ENCODE measurements around the gene SGCD.

The SGCD gene

DNA sequence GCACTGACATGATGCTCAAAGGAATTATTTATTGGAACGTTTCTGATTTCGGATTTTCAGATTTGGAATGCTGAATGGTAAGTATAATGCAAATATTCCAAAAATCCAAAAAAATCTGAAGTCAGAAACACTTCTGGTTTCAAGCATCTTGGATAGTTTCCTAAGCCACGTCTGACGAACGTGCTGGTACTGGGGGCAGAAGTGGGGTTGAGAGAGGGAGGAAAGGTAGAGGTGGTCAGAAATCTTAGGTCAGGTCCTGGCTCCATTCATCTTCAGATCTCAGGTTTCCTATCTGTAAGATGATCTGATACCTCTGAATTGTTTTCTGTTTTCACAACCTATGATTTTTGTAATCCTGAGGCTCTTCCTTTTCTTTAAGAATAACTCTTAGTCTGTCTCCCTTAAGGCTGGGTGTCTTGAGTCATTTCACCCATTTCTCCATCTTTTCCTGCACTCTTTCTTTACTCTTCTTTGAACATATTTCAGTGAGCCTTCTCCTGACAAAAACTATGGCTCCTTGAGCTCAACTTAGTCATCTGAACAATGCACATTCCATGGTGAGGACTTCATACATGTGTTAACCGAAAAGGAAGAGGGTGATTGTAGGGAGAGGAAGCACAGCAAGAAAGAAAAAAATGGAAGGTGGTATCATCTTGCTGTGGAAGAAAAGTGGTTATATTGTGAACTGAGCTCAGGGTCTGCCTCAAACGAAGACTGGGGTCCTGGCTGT lies 3.3 kb downstream of the SGCD start:
- H3K36me3 ChIP-seq (ENCODE audit: control insufficient read depth, insufficient read depth, low read length): no peaks in the 10 kb centered on the region
- TF ChIP-seq, protein P1, sequence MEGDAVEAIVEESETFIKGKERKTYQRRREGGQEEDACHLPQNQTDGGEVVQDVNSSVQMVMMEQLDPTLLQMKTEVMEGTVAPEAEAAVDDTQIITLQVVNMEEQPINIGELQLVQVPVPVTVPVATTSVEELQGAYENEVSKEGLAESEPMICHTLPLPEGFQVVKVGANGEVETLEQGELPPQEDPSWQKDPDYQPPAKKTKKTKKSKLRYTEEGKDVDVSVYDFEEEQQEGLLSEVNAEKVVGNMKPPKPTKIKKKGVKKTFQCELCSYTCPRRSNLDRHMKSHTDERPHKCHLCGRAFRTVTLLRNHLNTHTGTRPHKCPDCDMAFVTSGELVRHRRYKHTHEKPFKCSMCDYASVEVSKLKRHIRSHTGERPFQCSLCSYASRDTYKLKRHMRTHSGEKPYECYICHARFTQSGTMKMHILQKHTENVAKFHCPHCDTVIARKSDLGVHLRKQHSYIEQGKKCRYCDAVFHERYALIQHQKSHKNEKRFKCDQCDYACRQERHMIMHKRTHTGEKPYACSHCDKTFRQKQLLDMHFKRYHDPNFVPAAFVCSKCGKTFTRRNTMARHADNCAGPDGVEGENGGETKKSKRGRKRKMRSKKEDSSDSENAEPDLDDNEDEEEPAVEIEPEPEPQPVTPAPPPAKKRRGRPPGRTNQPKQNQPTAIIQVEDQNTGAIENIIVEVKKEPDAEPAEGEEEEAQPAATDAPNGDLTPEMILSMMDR (IDR thresholded peaks at IDR 0.05; ENCODE audit: insufficient read depth, low read length, poor library complexity, severe bottlenecking): no peak
- DNase-seq (ENCODE audit: extremely low read depth, insufficient read length): no peak
- H3K4me3 ChIP-seq (replicated peaks; ENCODE audit: low read depth, low read length): no peak overlapping the region
- H3K27me3 ChIP-seq (replicated peaks; ENCODE audit: control insufficient read depth, insufficient read depth, low read length): no peaks in the 10 kb centered on the region

DNA sequence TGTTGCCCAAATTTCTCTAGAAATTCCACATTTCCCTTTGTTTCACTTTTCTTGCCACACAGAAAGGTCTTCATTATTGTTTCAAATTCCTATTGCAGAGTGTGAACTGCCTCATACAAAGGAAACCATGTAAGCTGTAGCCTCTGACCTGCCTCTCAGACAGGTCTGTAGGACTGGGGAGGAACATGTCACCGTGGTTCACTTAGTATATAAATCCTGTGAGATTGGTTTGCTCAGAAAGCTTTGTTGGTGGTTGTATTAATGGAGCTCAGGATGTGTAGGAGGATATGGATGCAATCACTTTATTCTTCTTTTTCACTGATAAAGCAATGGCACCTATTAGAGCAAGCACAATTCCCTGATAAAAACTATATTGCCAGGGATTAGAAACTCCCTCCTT lies 4.2 kb downstream of the SGCD start:
- H3K27me3 ChIP-seq (replicated peaks; ENCODE audit: control insufficient read depth, insufficient read depth, low read length): no peaks in the 10 kb centered on the region
- H3K4me3 ChIP-seq (replicated peaks; ENCODE audit: low read depth, low read length): no peak overlapping the region

DNA sequence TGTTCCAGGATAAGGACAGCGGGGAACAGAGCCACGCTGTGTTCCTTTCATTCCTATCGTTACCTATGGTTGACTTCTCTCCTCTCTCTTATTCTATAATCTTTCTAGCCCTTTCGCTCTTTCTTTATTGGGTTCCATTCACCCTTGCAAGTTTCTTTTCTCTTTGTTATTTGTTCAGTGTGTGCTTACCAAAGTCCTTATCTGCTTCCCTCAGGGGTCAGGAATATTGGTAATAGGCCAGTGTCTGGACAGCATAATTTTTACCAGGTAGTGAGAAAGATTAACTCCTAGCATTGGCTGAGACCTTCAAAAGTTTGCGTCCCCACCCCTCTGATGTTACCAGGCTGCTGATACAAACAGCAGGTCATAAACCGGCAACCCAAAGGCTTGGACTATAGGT lies 4.9 kb downstream of the SGCD start:
- Histone ChIP-seq H3K4me3 (replicated peaks; ENCODE audit: low read depth, low read length) (no peak overlapping the region), H3K27me3 (replicated peaks; ENCODE audit: control insufficient read depth, insufficient read depth, low read length) (no peaks in the 10 kb centered on the region), H3K36me3 (ENCODE audit: control insufficient read depth, insufficient read depth, low read length) (no peaks in the 10 kb centered on the region)
- DNase-seq (ENCODE audit: extremely low read depth, insufficient read length): no peak
- TF ChIP-seq, protein P1 (IDR thresholded peaks at IDR 0.05; ENCODE audit: insufficient read depth, low read length, poor library complexity, severe bottlenecking): no peak

More for the DNA sequence above, 4.2 kb downstream of the SGCD start:
- DNase-seq (ENCODE audit: extremely low read depth, insufficient read length): no peak
- H3K36me3 ChIP-seq (ENCODE audit: control insufficient read depth, insufficient read depth, low read length): no peaks in the 10 kb centered on the region
- TF ChIP-seq, protein P1 (IDR thresholded peaks at IDR 0.05; ENCODE audit: insufficient read depth, low read length, poor library complexity, severe bottlenecking): no peak

DNA sequence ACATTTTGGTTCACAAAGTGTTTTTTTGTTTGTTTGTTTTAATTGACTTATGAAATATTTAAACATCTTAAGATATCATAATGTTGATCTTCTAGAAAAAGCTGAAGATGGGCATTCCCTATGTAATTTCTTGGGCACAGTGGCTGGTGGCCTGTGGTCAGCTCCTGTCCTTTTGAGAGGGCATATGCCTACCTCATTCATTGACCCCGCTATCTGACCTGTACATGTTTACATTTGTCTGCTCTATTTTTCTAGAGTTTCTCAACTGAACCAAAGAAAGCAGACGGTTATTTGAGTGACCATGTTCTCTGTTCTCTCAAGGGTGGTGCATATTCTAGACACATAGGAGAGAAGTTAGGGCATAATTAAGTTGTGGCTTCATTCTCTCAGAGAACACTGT lies 5.3 kb downstream of the SGCD start:
- Histone ChIP-seq H3K36me3 (ENCODE audit: control insufficient read depth, insufficient read depth, low read length) (no peaks in the 10 kb centered on the region), H3K27me3 (replicated peaks; ENCODE audit: control insufficient read depth, insufficient read depth, low read length) (no peaks in the 10 kb centered on the region), H3K4me3 (replicated peaks; ENCODE audit: low read depth, low read length) (no peak overlapping the region)
- DNase-seq (ENCODE audit: extremely low read depth, insufficient read length): no peak
- TF ChIP-seq, protein P1 (IDR thresholded peaks at IDR 0.05; ENCODE audit: insufficient read depth, low read length, poor library complexity, severe bottlenecking): no peak

DNA sequence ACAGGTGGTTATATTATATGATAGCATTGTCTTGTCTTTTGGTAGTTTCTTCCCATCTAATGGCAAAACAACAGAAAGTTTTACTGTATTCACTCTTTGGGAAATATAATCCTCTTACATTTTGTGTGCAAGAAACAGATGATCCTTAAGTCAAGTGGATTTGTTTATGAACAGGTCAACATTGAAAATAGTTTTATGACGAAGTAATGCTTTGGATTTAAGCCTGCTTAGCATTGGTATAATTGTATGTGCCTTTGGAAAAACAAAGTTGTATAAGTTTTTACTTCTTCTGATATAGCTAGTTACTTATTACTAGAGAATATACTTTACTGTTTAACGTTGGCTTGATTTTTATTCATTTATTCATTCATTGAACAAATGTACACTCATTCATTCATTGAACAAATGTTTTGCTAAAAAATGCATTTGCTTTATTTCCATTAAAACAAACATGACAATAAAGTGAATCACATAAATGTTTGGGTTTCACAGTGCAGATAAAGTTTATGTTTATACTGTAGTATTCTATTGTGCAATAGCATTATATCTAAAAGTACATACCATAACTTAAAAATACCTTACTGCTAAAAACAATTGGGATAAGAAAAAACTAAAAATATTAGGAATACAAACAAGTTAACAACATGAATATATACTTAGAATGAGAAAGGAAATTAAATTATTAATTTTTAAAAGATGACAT lies 12.3 kb downstream of the SGCD start:
- DNase-seq (ENCODE audit: extremely low read depth, insufficient read length): no peak
- TF ChIP-seq, protein P1 (IDR thresholded peaks at IDR 0.05; ENCODE audit: insufficient read depth, low read length, poor library complexity, severe bottlenecking): no peak
- H3K27me3 ChIP-seq (replicated peaks; ENCODE audit: control insufficient read depth, insufficient read depth, low read length): no peaks in the 10 kb centered on the region
- no peak overlapping the region for H3K4me3 ChIP-seq (replicated peaks; ENCODE audit: low read depth, low read length)
- H3K36me3 ChIP-seq (ENCODE audit: control insufficient read depth, insufficient read depth, low read length): no peaks in the 10 kb centered on the region
